K562 (cell line): Measurements from ENCODE around the gene NELL1. TPM values are rescaled to one million over a fixed set of nuclear protein-coding genes. Genes with fewer than 3 reads are reported as not detected.

Source experiments
- ATAC-seq: fragments of 200-7000 bp; cut with Tn5 transposase; 3 replicates; pipeline ENCODE4 v1.9.1; 2020; ENCODE audit warnings: moderate library complexity
- BruUV-seq: library from RNA; stranded (reverse); fragments of 400-500 nt; replicated peaks from 2 replicates; lab custom pipeline; 2021; lab: Mats Ljungman, UMichigan
- CTCF ChIA-PET: fragments of 300-600 bp; formaldehyde crosslinking; extraction: SDS; loops from one replicate; lab custom pipeline; 2021; ENCODE audit warnings: low intra/inter-chr PET ratio; lab: Yijun Ruan, JAX
- POLR2A ChIA-PET: fragments of 300-600, 350-650 bp; sonication (Branson Sonifier 250); formaldehyde crosslinking; extraction: SDS; loops from one replicate; lab custom pipeline; 2021; ENCODE audit warnings: antibody characterized with exemption, inconsistent platforms; lab: Yijun Ruan, JAX
- DNase-seq, 4 experiments: peaks; one replicate each; pipeline versions ENCODE4 v3.0.0 to v3.0.0-alpha.2; 2011 to 2018; ENCODE audit warnings: low spot score in 3 of 4, mixed read lengths in 3 of 4; ENCODE audit errors: extremely low read depth in 1 of 4
- FAIRE-seq: peaks from 2 replicates; lab custom pipeline; 2011; peaks lifted over from hg19 to GRCh38; lab: Jason Lieb, UNC
- H2AFZ ChIP-seq: 2 replicates; pipeline ENCODE4 v1.6.0; 2011; ENCODE audit warnings: low read depth, low read length, control low read depth, inconsistent platforms
- H3K27ac ChIP-seq: fragments of 200-600 bp; 3 replicates; pipeline ENCODE4 v1.8.0; 2011; ENCODE audit warnings: low read depth, mild to moderate bottlenecking, control low read depth, inconsistent platforms, low read length, moderate library complexity, mixed read lengths; ENCODE audit errors: extremely low read depth
- H3K27me3 ChIP-seq, 2 experiments: fragments of 300-600 bp in 1 of 2; 2 replicates in 1 of 2; 3 replicates in 1 of 2; pipeline versions ENCODE4 v1.6.0 to v1.8.0; 2011; ENCODE audit warnings: inconsistent platforms in 2 of 2, low read length in 2 of 2, mild to moderate bottlenecking in 1 of 2, mixed read lengths in 1 of 2, moderate library complexity in 1 of 2; ENCODE audit not compliant: control insufficient read depth in 2 of 2, insufficient read depth in 2 of 2
- H3K36me3 ChIP-seq: fragments of 300-600 bp; 3 replicates; pipeline ENCODE4 v1.8.0; 2011; ENCODE audit warnings: mild to moderate bottlenecking, low read length, inconsistent platforms; ENCODE audit not compliant: control insufficient read depth, insufficient read depth
- H3K4me1 ChIP-seq, 2 experiments: fragments of 200-600 bp in 1 of 2; replicated peaks in 1 of 2; 2 replicates in 1 of 2; 3 replicates in 1 of 2; pipeline versions ENCODE4 v1.5.1 to v1.8.0; 2011; ENCODE audit warnings: inconsistent platforms in 2 of 2, low read length in 2 of 2, mild to moderate bottlenecking in 1 of 2, mixed read lengths in 1 of 2, moderate library complexity in 1 of 2; ENCODE audit not compliant: control insufficient read depth in 2 of 2, insufficient read depth in 2 of 2
- H3K4me2 ChIP-seq: 2 replicates; pipeline ENCODE4 v1.6.1; 2011; ENCODE audit warnings: low read length, control low read depth, inconsistent platforms, mixed read lengths; ENCODE audit not compliant: insufficient read depth
- H3K4me3 ChIP-seq: fragments of 200-600 bp; sonication (generic), shearing (Covaris generic); 2 replicates; pipeline ENCODE4 v1.5.1; 2016; ENCODE audit warnings: control low read depth, inconsistent platforms
- H3K79me2 ChIP-seq: fragments of 200-600 bp; 3 replicates; pipeline ENCODE4 v1.8.0; 2011; ENCODE audit warnings: low read length, inconsistent platforms; ENCODE audit not compliant: control insufficient read depth, insufficient read depth
- H3K9ac ChIP-seq, 2 experiments: 2 replicates each; pipeline versions ENCODE4 v1.6.0 to v1.6.1; 2011; ENCODE audit warnings: low read depth in 2 of 2, low read length in 2 of 2, control low read depth in 1 of 2, inconsistent platforms in 1 of 2, mild to moderate bottlenecking in 1 of 2, mixed read lengths in 1 of 2; ENCODE audit not compliant: insufficient read depth in 1 of 2
- H3K9me1 ChIP-seq: one replicate; pipeline ENCODE4 v1.6.0; 2011; ENCODE audit warnings: inconsistent platforms, mild to moderate bottlenecking, low read length, moderate library complexity; ENCODE audit not compliant: control insufficient read depth, insufficient read depth
- H3K9me3 ChIP-seq: replicated peaks from 2 replicates; pipeline ENCODE4 v1.5.1; 2011; ENCODE audit warnings: low read depth, low read length, inconsistent platforms; ENCODE audit not compliant: control insufficient read depth, insufficient read depth
- H4K20me1 ChIP-seq: replicated peaks from 2 replicates; pipeline ENCODE4 v1.6.1; 2011; ENCODE audit warnings: low read length, inconsistent platforms, mixed read lengths; ENCODE audit not compliant: control insufficient read depth, insufficient read depth
- CAMTA2 ChIP-seq: fragments of 250-450 bp; sonication (Bioruptor Pico); conservative IDR thresholded peaks from 2 replicates; pipeline ENCODE4 v1.5.1; 2022
- CCNT2 ChIP-seq: IDR thresholded peaks from 2 replicates; pipeline ENCODE4 v1.6.1; 2011; ENCODE audit warnings: borderline replicate concordance, low read depth, mild to moderate bottlenecking, moderate library complexity, mixed read lengths, low read length; ENCODE audit not compliant: insufficient read length; ENCODE audit errors: extremely low read depth
- CTCF ChIP-seq, 3 experiments: IDR thresholded peaks in 2 of 3; conservative IDR thresholded peaks in 1 of 3; 2 replicates each; pipeline ENCODE4 v1.5.1; 2011 to 2012; ENCODE audit warnings: low read length in 3 of 3, mild to moderate bottlenecking in 3 of 3, control low read depth in 2 of 3, improper control_type of control experiment in 1 of 3, inconsistent platforms in 1 of 3, low read depth in 1 of 3, mixed read lengths in 1 of 3, moderate library complexity in 1 of 3; ENCODE audit not compliant: insufficient read depth in 2 of 3
- FOXJ3 ChIP-seq: sonication (generic); formaldehyde crosslinking; IDR thresholded peaks from 2 replicates; pipeline ENCODE4 v1.4.0; 2020; ENCODE audit warnings: mild to moderate bottlenecking, missing genetic modification reagents
- GABPB2 ChIP-seq: fragments of 250-450 bp; sonication (Bioruptor Pico); conservative IDR thresholded peaks from 2 replicates; pipeline ENCODE4 v1.5.1; 2021; ENCODE audit warnings: mild to moderate bottlenecking
- HBP1 ChIP-seq: fragments of 450-650 bp; formaldehyde crosslinking; IDR thresholded peaks from 2 replicates; pipeline ENCODE4 v1.4.0; 2022; ENCODE audit warnings: missing genetic modification characterization
- NFXL1 ChIP-seq: fragments of 450-650 bp; formaldehyde crosslinking; IDR thresholded peaks from 2 replicates; pipeline ENCODE4 v1.4.0; 2021; ENCODE audit warnings: mild to moderate bottlenecking
- RAD21 ChIP-seq, 2 experiments: fragments of 250-450 bp in 1 of 2; fragments of 450-650 bp in 1 of 2; sonication (Bioruptor Pico) in 1 of 2; formaldehyde crosslinking in 1 of 2; IDR thresholded peaks in 1 of 2; conservative IDR thresholded peaks in 1 of 2; 2 replicates each; pipeline versions ENCODE4 v1.4.0 to v1.8.0; 2020 to 2022; ENCODE audit warnings: mild to moderate bottlenecking in 2 of 2, moderate library complexity in 1 of 2
- ZNF253 ChIP-seq: fragments of 250-450 bp; sonication (Bioruptor Pico); conservative IDR thresholded peaks from 2 replicates; pipeline ENCODE4 v1.6.1; 2021; ENCODE audit warnings: mild to moderate bottlenecking
- WGBS: fragments of 100-300 bp; shearing (Covaris generic); methylation state at CpG from one replicate; pipeline ENCODE4 v1.1.6; 2016; ENCODE audit warnings: low coverage, mixed read lengths; ENCODE audit not compliant: insufficient coverage; ENCODE audit errors: missing lambda C conversion rate; 5-methylcytosine and 5-hydroxymethylcytosine counted together
- in situ Hi-C: fragments of 300-500 bp; cut with MboI; formaldehyde crosslinking; loops from 4 replicates; pipeline ENCODE4 v1.15.0; 2018; ENCODE audit warnings: inconsistent platforms, mixed read lengths
- intact Hi-C: fragments of 100-400 bp; cut with micrococcal nuclease; formaldehyde crosslinking; loops from 2 replicates; pipeline ENCODE4 v1.14.2; 2022
- polyA plus RNA-seq, 8 experiments: library from polyadenylated mRNA; depleted of rRNA in 4 of 8; stranded (reverse) in 5 of 8; unstranded in 3 of 8; fragments of >200 nt; fragmentation: Nextera tagmentation in 2 of 8; fragmentation: Illumina TruSeq in 1 of 8; extraction: Ambion mirVana in 2 of 8; extraction: Trizol in 1 of 8; gene quantifications; 2 replicates each; pipeline versions ENCODE4 v1.2.1 to v1.2.3, GENCODE V29; 2011 to 2014; ENCODE audit warnings: inconsistent platforms in 1 of 8, missing spikeins in 1 of 8
- total RNA-seq, 7 experiments: library from RNA; depleted of rRNA in 6 of 7; stranded (reverse); fragments of >200 nt in 6 of 7; fragmentation: Illumina TruSeq in 2 of 7; extraction: Trizol in 2 of 7; gene quantifications; 2 replicates each; pipeline versions ENCODE4 v1.2.1 to v1.2.3, GENCODE V29; 2011 to 2021; ENCODE audit warnings: low replicate concordance in 1 of 7

The NELL1 gene
- total and polyA plus RNA-seq, 9 of the 15 experiments (the other 6 are each of a cell fraction or from before 2014, with no cell fraction given) = not detected

DNA sequence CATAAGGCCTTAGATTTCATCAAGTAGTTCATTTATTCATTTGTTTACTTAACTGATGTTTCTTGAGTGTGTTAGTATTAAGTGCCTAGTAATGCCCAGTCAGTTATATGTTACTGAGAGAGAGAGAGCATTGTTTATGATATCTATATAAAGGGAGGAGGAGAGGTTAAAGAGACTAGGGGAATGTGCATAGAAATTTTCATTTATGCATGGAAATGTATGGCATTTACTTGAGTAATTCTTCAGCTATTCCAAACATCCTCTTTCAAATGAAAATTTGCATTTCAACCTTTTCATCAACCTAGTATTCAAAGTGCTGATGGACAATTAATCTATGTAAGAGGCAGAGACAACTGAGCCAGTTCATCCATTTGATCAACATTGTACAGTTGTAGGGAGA is 199.7 kb downstream of the NELL1 start (continued):
- TF ChIP-seq HBP1 (CRISPR knock-in tag) (no peak), GABPB2 (CRISPR knock-in tag) (no peak), FOXJ3 (CRISPR knock-in tag) (no peak)
- TF ChIP-seq, all 486 proteins: peak for 0

DNA sequence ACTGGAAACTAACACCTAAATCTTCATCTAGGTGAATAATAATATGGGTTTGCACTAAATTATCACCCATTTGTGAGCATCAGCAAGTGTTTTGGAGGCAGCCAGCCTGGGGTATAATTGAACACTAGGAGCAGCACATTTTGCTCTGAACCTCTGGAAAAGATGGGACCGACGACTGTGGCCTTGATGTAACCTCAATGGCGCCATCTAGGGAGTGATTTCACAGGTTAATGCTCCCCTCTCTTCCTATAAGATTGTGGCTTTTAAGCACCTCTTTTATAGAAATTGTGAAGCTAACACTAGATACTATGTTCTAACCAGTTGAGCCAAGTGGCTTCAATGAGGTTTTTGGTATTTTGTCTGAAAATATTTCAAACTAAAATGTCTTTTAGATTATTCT is 203.7 kb downstream of the NELL1 start:
- no peaks in the 10 kb centered on the region for H3K9me1 ChIP-seq
- ATAC-seq (0 out of 3 replicates have a peak, but pooled peaks have one; percentile 27), FAIRE-seq (no peak), DNase-seq (peak; percentile 9 to 32 (median 18))
- no peaks in the 10 kb centered on the region for H3K79me2 ChIP-seq
- intact Hi-C loops (loop anchor here (2.0 kb wide), 1 partner anchor 224 kb away; no protein-coding TSS in a partner anchor), in situ Hi-C loops (no loop called here)
- H3K36me3 ChIP-seq = no peaks in the 10 kb centered on the region
- H3K9me3 ChIP-seq = no peaks in the 10 kb centered on the region
- no peak overlapping the region for H3K4me3 ChIP-seq
- no peaks in the 10 kb centered on the region for H3K4me1 ChIP-seq
- H4K20me1 ChIP-seq = no peaks in the 10 kb centered on the region
- CTCF ChIA-PET = interaction anchor here (0.8 kb wide), 1 partner anchor 225 kb away, joined by 3 read pairs; no protein-coding TSS in a partner anchor
- no peaks in the 10 kb centered on the region for H3K27me3 ChIP-seq
- H2AFZ ChIP-seq = no peak overlapping the region
- no peak overlapping the region for H3K27ac ChIP-seq
- no peak overlapping the region for H3K4me2 ChIP-seq
- BruUV-seq = no TSS peak
- TF ChIP-seq RAD21 (CRISPR knock-in tag; conservative IDR thresholded peaks at IDR 0.05 in 1 of 2, IDR thresholded peaks at IDR 0.05 in 1 of 2) (peak in 1 of 2 experiments; percentile 26; a peak in 2 of 4 replicates), NFXL1 (CRISPR knock-in tag) (no peak), CTCF (IDR thresholded peaks at IDR 0.05 in 2 of 3, conservative IDR thresholded peaks at IDR 0.05 in 1 of 3; ENCODE audit: insufficient read depth in 2 of 3, low read depth in 1 of 3, low read length in 3 of 3) (peak; percentile 12 to 26 (median 21); a peak in 3 of 6 replicates), CAMTA2 (CRISPR knock-in tag) (no peak), CCNT2 (no peak), ZNF253 (CRISPR knock-in tag) (no peak)
- TF ChIP-seq, all 486 proteins: peak for 2
- WGBS = 2% methylated on average over 3 of the region's 3 CpGs
- POLR2A ChIA-PET = no interaction called here
- H3K9ac ChIP-seq = no peak overlapping the region
